ENCODE results near the gene SLITRK4. TPM values are rescaled to one million over a fixed set of nuclear protein-coding genes. Genes with fewer than 3 reads are reported as not detected.

SLITRK4 gene
- total and polyA plus RNA-seq, 2 donors, result 1.0 to 11.2 TPM

DNA sequence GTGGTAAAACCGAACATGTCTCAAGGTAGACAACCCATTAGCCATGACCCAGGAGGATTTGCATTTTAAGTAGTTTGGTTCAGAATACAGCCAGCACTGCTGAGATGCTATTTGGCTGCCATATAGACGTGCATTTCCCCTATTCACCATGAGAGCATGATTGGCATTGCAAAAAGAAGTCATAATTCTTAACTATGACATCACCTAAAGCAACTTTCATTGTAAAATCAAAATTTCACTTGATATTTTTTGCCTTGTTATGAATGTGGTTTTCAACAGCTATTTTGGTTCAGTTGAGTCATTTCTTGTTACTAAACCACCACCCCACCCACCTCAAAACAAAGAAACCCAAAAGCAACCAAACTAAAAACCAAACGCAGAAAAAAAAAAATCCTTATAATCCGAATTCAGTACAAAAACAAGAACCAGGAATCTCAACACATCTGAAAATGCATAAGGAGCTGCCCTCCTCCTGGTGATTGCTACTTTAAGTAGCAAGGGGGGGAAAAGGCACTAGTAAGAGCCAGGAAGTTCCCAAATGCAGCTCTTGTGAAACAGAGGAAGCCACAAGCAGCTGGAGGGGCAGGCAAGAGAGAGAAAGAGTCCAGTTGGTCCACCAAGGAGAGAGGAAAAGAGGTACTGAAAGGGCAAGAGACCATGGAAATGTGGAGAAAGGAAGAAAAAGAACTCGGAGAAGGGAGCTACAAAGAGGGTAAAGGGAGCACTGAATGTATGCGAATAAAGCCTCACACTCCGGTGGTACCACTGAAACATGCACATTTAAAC is 3.1 kb downstream of the SLITRK4 start:
- 30% methylated on average over 7 of the region's 7 CpGs for WGBS
- no peak overlapping the region for H3K4me3 ChIP-seq (ENCODE audit: low read depth, low read length)
- H3K36me3 ChIP-seq (ENCODE audit: insufficient read depth), result no peaks in the 10 kb centered on the region
- DNase-seq (ENCODE audit: extremely low spot score), result no peak
- H3K4me1 ChIP-seq (ENCODE audit: insufficient read depth), result no peaks in the 10 kb centered on the region
- H3K27ac ChIP-seq (ENCODE audit: low read depth), result no peak overlapping the region

DNA sequence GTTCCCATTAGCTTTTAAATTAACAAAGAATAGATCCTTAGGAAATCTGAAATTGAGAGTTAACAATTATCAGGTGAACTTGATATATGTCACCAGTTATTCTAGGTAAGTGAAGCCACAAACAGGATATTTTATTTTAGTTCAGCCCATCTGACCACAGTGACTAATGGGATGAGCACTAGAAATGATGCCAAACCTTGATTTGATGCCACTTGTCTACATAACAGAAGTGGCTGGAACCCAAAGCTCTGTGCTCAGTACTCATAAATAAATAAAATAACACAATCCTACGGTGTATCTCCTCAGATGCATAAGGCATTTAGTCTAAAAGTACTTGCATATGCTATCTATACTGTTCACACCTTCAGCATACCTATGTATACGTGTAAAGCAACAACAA is 12.2 kb downstream of the SLITRK4 start:
- no peak for DNase-seq (ENCODE audit: extremely low spot score)
- Histone ChIP-seq H3K4me3 (ENCODE audit: low read depth, low read length) (no peak overlapping the region), H3K36me3 (ENCODE audit: insufficient read depth) (no peaks in the 10 kb centered on the region), H3K4me1 (ENCODE audit: insufficient read depth) (no peaks in the 10 kb centered on the region), H3K27ac (ENCODE audit: low read depth) (no peak overlapping the region)
- WGBS, result 80% methylated on average over 2 of the region's 2 CpGs

DNA sequence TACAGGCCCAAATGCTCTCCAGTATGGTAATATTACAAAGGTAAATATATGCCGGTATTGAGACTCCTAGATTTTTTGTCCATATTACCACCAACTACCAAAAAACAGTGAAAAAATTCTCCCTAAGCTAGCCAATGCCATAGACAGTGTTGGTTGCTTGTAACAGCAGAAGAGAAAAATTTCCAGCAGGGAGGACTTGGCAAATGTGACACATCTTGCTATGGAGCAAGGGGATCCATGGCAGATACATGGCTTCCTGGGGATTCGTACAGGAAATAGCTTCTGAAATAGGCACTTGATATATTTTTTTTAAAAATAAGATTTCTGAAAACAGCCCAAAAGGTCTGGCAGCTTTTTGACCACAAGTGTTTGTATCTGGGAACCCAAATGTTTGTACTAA is 14.6 kb downstream of the SLITRK4 start:
- 87% methylated on average over 2 of the region's 2 CpGs for WGBS
- DNase-seq (ENCODE audit: extremely low spot score), result no peak

DNA sequence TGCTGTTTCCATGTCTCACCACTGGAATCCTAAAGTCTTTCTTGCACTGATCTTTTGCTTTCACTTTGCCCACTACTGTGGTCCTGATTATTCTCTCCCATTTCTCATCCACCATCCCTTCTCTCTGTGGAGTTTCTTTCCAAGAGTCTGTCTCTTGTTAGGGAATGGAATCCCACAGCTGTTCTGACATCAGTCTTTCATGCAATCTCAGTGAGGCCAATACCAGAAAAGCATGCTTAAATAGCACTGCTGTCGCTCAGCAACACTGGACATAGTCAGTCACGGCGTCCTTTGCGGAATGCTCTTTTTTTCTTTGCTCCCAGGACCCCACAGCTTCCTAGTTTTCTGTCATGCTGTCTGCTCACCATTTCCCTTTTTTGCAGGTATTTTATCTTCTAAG is 20.1 kb downstream of the SLITRK4 start:
- H3K36me3 ChIP-seq (ENCODE audit: insufficient read depth), result no peaks in the 10 kb centered on the region
- DNase-seq (ENCODE audit: extremely low spot score), result no peak
- no peaks in the 10 kb centered on the region for H3K4me1 ChIP-seq (ENCODE audit: insufficient read depth)
- 89% methylated on average over 4 of the region's 4 CpGs for WGBS
- no peak overlapping the region for H3K4me3 ChIP-seq (ENCODE audit: low read depth, low read length)
- H3K27ac ChIP-seq (ENCODE audit: low read depth), result no peak overlapping the region

More for the DNA sequence above, 14.6 kb downstream of the SLITRK4 start:
- Histone ChIP-seq H3K4me3 (ENCODE audit: low read depth, low read length) (no peak overlapping the region), H3K27ac (ENCODE audit: low read depth) (no peak overlapping the region), H3K4me1 (ENCODE audit: insufficient read depth) (no peaks in the 10 kb centered on the region), H3K36me3 (ENCODE audit: insufficient read depth) (no peaks in the 10 kb centered on the region)

DNA sequence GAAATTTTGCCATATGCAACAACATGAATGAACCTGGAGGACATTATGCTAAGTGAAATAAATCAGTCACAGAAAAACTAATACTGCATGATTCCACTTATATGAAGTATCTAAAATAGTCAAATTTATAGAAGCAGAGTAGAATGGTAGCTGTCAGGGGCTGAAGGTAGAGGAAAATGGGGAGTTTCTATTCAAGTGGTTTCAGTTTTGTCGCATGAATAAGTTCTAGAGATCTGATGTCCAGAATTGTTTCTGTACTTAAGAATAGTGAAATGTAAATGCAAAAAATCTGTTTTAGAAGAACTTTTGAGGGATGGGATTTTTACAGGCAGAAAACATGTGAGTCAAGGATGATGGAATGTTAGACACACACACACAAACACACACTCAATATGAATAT is 34.1 kb downstream of the SLITRK4 start:
- H3K36me3 ChIP-seq (ENCODE audit: insufficient read depth), result no peaks in the 10 kb centered on the region
- no peaks in the 10 kb centered on the region for H3K4me1 ChIP-seq (ENCODE audit: insufficient read depth)
- no peak overlapping the region for H3K27ac ChIP-seq (ENCODE audit: low read depth)
- DNase-seq (ENCODE audit: extremely low spot score), result no peak
- 92% methylated on average over 1 of the region's 1 CpG for WGBS
- no peak overlapping the region for H3K4me3 ChIP-seq (ENCODE audit: low read depth, low read length)

DNA sequence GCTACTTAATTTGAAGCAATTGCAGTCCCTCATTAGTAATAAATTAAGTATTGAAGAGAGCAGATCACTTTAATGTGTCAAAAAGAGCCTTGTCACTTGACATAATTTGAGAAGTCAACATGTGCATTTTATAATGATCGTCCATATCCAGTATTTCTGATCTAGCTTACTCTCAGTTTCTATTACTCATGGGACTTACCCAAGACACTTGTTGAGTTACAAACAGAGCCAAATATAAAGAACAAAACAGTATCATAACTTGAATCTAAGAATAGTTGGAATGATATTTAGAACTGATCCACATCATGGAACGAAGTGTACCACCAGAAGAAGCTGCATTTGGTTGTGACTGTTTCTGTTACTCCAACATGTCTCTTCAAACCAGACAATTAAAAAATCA is 54.7 kb downstream of the SLITRK4 start:
- H3K27ac ChIP-seq (ENCODE audit: low read depth), result no peak overlapping the region
- no peaks in the 10 kb centered on the region for H3K36me3 ChIP-seq (ENCODE audit: insufficient read depth)
- H3K4me3 ChIP-seq (ENCODE audit: low read depth, low read length), result no peak overlapping the region
- H3K4me1 ChIP-seq (ENCODE audit: insufficient read depth), result no peaks in the 10 kb centered on the region
- 75% methylated on average over 2 of the region's 2 CpGs for WGBS
- no peak for DNase-seq (ENCODE audit: extremely low spot score)

DNA sequence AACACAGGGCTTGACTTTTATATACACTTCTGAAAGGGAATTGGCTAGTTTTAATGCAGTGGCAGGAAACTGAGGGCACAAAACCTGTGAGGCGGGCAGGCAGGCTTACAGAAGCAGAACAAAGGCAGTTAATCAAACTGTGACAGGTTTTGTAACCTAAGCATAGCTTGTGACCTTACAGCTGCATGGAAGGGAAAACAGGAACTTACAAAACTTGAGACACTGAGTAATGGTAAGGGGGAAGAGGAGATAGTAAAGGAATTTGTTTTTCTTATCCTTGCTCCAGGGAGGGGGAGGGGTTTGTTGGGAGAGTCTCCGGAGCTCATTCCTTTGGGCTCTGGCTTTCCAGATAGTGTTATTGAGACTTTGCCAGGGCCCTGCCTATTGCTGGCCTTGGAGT is 55.6 kb downstream of the SLITRK4 start:
- H3K27ac ChIP-seq (ENCODE audit: low read depth), result no peak overlapping the region
- WGBS, result 19% methylated on average over 2 of the region's 2 CpGs
- H3K4me1 ChIP-seq (ENCODE audit: insufficient read depth), result no peaks in the 10 kb centered on the region
- H3K36me3 ChIP-seq (ENCODE audit: insufficient read depth), result no peaks in the 10 kb centered on the region
- no peak overlapping the region for H3K4me3 ChIP-seq (ENCODE audit: low read depth, low read length)
- DNase-seq (ENCODE audit: extremely low spot score), result no peak

Other genes starting within 250 kb of the SLITRK4 start
- not detected for gene SPANXN3, start 118.6 kb downstream of the SLITRK4 start, total RNA-seq
- not detected for gene SPANXN3, start 118.6 kb downstream of the SLITRK4 start, polyA plus RNA-seq
- gene SPANXN2, start 84.7 kb upstream of the SLITRK4 start, total RNA-seq, result not detected
- gene SPANXN2, start 84.7 kb upstream of the SLITRK4 start, polyA plus RNA-seq, result not detected
- gene UBE2NL, start 248.0 kb upstream of the SLITRK4 start, total RNA-seq, result not detected
- gene UBE2NL, start 248.0 kb upstream of the SLITRK4 start, polyA plus RNA-seq, result not detected

Data from urinary bladder (tissue), 4 donors.